Measurements from ENCODE around the gene NUAK1.

NUAK1 gene

GRCh38 chr12:106179086-106179485 is 40.3 kb upstream of the NUAK1 start:
- ChIA-PET POLR2A (no interaction called here), CTCF (interaction anchor here (1.6 kb wide), 1 partner anchor 42 kb away, joined by 5 read pairs; no protein-coding TSS in a partner anchor)
- DNase-seq (ENCODE audit: extremely low spot score) = no peak
- TF ChIP-seq, protein P1, sequence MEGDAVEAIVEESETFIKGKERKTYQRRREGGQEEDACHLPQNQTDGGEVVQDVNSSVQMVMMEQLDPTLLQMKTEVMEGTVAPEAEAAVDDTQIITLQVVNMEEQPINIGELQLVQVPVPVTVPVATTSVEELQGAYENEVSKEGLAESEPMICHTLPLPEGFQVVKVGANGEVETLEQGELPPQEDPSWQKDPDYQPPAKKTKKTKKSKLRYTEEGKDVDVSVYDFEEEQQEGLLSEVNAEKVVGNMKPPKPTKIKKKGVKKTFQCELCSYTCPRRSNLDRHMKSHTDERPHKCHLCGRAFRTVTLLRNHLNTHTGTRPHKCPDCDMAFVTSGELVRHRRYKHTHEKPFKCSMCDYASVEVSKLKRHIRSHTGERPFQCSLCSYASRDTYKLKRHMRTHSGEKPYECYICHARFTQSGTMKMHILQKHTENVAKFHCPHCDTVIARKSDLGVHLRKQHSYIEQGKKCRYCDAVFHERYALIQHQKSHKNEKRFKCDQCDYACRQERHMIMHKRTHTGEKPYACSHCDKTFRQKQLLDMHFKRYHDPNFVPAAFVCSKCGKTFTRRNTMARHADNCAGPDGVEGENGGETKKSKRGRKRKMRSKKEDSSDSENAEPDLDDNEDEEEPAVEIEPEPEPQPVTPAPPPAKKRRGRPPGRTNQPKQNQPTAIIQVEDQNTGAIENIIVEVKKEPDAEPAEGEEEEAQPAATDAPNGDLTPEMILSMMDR (IDR thresholded peaks at IDR 0.05; ENCODE audit: control extremely low read depth, extremely low read depth, low read depth, missing control alignments) = no peak

- POLR2A ChIA-PET = no interaction called here
- DNase-seq (ENCODE audit: extremely low spot score) = no peak
- TF ChIP-seq, protein P1 (IDR thresholded peaks at IDR 0.05; ENCODE audit: control extremely low read depth, extremely low read depth, low read depth, missing control alignments) = no peak
- CTCF ChIA-PET = no interaction called here
Observed at GRCh38 chr12:106178562-106178961, 39.8 kb upstream of the NUAK1 start.

GRCh38 chr12:106176560-106176959 is 37.8 kb upstream of the NUAK1 start:
- CTCF ChIA-PET = no interaction called here
- TF ChIP-seq, protein P1 (IDR thresholded peaks at IDR 0.05; ENCODE audit: control extremely low read depth, extremely low read depth, low read depth, missing control alignments) = no peak
- POLR2A ChIA-PET = no interaction called here
- DNase-seq (ENCODE audit: extremely low spot score) = no peak

- ChIA-PET POLR2A (no interaction called here), CTCF (interaction anchor here (1.1 kb wide), 1 partner anchor 754 kb away, joined by 3 read pairs; no protein-coding TSS in a partner anchor)
- TF ChIP-seq, protein P1 (IDR thresholded peaks at IDR 0.05; ENCODE audit: control extremely low read depth, extremely low read depth, low read depth, missing control alignments) = no peak
- DNase-seq (ENCODE audit: extremely low spot score) = no peak
Observed at GRCh38 chr12:106174876-106175275, 36.1 kb upstream of the NUAK1 start.

DNA sequence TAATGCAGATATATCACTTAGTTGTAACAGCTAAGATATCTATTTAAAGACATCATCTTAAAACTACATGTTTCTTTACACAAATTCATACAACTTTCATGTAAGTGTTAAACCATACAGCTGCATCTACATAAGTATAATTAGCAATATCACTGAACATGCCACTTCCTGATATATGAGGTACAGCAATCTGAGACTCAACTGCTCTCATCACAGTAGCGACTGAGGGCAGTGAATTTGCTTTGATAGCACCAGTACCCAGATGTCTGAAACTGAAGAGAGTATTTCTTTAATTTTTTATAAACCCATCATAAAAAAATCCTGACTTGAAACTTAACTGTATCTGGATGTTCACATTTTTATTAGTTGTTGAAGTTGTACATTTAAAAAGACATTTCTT is 34.7 kb upstream of the NUAK1 start:
- TF ChIP-seq, protein P1 (IDR thresholded peaks at IDR 0.05; ENCODE audit: control extremely low read depth, extremely low read depth, low read depth, missing control alignments) = no peak
- CTCF ChIA-PET = no interaction called here
- no peak for DNase-seq (ENCODE audit: extremely low spot score)
- POLR2A ChIA-PET = no interaction called here

- POLR2A ChIA-PET = no interaction called here
- no peak for DNase-seq (ENCODE audit: extremely low spot score)
- CTCF ChIA-PET = interaction anchor here (1.0 kb wide), 1 partner anchor 11 kb away, joined by 3 read pairs; no protein-coding TSS in a partner anchor
- TF ChIP-seq, protein P1 (IDR thresholded peaks at IDR 0.05; ENCODE audit: control extremely low read depth, extremely low read depth, low read depth, missing control alignments) = no peak
Observed at GRCh38 chr12:106171117-106171750, 32.5 kb upstream of the NUAK1 start.
